Measurements from ENCODE around the gene FTCDNL1. TPM values are rescaled to one million over a fixed set of nuclear protein-coding genes. Genes with fewer than 3 reads are reported as not detected.
A peak's percentile ranks its signal among the peaks of the same experiment; 100 is the strongest.

Gene FTCDNL1
- total RNA-seq, 3 donors from 2014 or later: 2.1 to 5.1 (median 2.3) TPM

GRCh38 chr2:199743415-199744120 lies 107.4 kb downstream of the FTCDNL1 start:
- no peak for TF ChIP-seq CTCF (IDR thresholded peaks at IDR 0.05)
- Histone ChIP-seq H3K4me3 (no peak overlapping the region), H3K4me1 (ENCODE audit: low read depth) (peaks cover 12% of the 10 kb centered on the region), H3K36me3 (ENCODE audit: low read depth) (no peaks in the 10 kb centered on the region), H3K9me3 (no peaks in the 10 kb centered on the region)
- DNase-seq (no peak), ATAC-seq (no peak)
- intact Hi-C loops (cut with DNase I, micrococcal nuclease): no loop called here

GRCh38 chr2:199742884-199743283 lies 108.1 kb downstream of the FTCDNL1 start:
- no peak for DNase-seq
- intact Hi-C loops (cut with DNase I, micrococcal nuclease): no loop called here
- Histone ChIP-seq H3K4me1 (ENCODE audit: low read depth) (peaks cover 19% of the 10 kb centered on the region), H3K36me3 (ENCODE audit: low read depth) (no peaks in the 10 kb centered on the region), H3K4me3 (no peak overlapping the region), H3K9me3 (no peaks in the 10 kb centered on the region)
- ATAC-seq: no peak
- TF ChIP-seq CTCF (IDR thresholded peaks at IDR 0.05): no peak

GRCh38 chr2:199740111-199740428 lies 110.9 kb downstream of the FTCDNL1 start:
- Histone ChIP-seq H3K9me3 (no peaks in the 10 kb centered on the region), H3K4me1 (ENCODE audit: low read depth) (peaks cover 19% of the 10 kb centered on the region), H3K4me3 (no peak overlapping the region), H3K36me3 (ENCODE audit: low read depth) (no peaks in the 10 kb centered on the region)
- DNase-seq: peak in 1 of 3 donors; percentile 29
- intact Hi-C loops (cut with DNase I, micrococcal nuclease): no loop called here
- no peak for ATAC-seq
- TF ChIP-seq CTCF (IDR thresholded peaks at IDR 0.05): no peak

- Histone ChIP-seq H3K4me1 (ENCODE audit: low read depth) (peaks cover 19% of the 10 kb centered on the region), H3K9me3 (no peaks in the 10 kb centered on the region), H3K36me3 (ENCODE audit: low read depth) (no peaks in the 10 kb centered on the region), H3K4me3 (no peak overlapping the region)
- DNase-seq: peak; percentile 77 to 89 (median 87)
- intact Hi-C loops (cut with DNase I, micrococcal nuclease): no loop called here
- peak; percentile 87 for ATAC-seq
- peak; percentile 79 for TF ChIP-seq CTCF (IDR thresholded peaks at IDR 0.05)
These were observed 111.4 kb downstream of the FTCDNL1 start for GRCh38 chr2:199739413-199740110.

GRCh38 chr2:199738727-199739412 lies 112.1 kb downstream of the FTCDNL1 start:
- ATAC-seq (peak; percentile 87), DNase-seq (no peak)
- intact Hi-C loops (cut with DNase I, micrococcal nuclease): no loop called here
- H3K9me3 ChIP-seq: no peaks in the 10 kb centered on the region
- peaks cover 19% of the 10 kb centered on the region for H3K4me1 ChIP-seq (ENCODE audit: low read depth)
- H3K36me3 ChIP-seq (ENCODE audit: low read depth): no peaks in the 10 kb centered on the region
- no peak for TF ChIP-seq CTCF (IDR thresholded peaks at IDR 0.05)
- H3K4me3 ChIP-seq: no peak overlapping the region
